Upper lobe of right lung (tissue), 1 donor: ENCODE measurements around the gene SLC39A11. TPM values are rescaled to one million over a fixed set of nuclear protein-coding genes. Genes with fewer than 3 reads are reported as not detected.
"Not testable (repeated sequence)": the region's sequence is repeated elsewhere in the genome, so short reads cannot be mapped to it uniquely, and the experiment has no call there.

Experiments used
- ATAC-seq: fragments of 200-7000 bp; cut with Tn5 transposase; one replicate; pipeline ENCODE4 v1.9.1; 2020; ENCODE audit warnings: mild to moderate bottlenecking, moderate library complexity
- DNase-seq: peaks from one replicate; pipeline ENCODE4 v3.0.0-alpha.2; 2020
- H3K27ac ChIP-seq: fragments of 200-600 bp; one replicate; pipeline ENCODE4 v1.8.0; 2022
- H3K27me3 ChIP-seq: fragments of 200-600 bp; one replicate; pipeline ENCODE4 v1.8.0; 2022; ENCODE audit warnings: mild to moderate bottlenecking
- H3K36me3 ChIP-seq: fragments of 200-600 bp; one replicate; pipeline ENCODE4 v1.8.0; 2022
- H3K4me1 ChIP-seq: fragments of 200-600 bp; one replicate; pipeline ENCODE4 v1.8.0; 2022
- H3K4me3 ChIP-seq: fragments of 200-600 bp; one replicate; pipeline ENCODE4 v1.8.0; 2022; ENCODE audit warnings: mild to moderate bottlenecking
- H3K9me3 ChIP-seq: fragments of 200-600 bp; one replicate; pipeline ENCODE4 v1.8.0; 2022
- intact Hi-C: fragments of 100-400 bp; cut with DNase I; formaldehyde crosslinking; loops from one replicate; pipeline ENCODE4 v1.11.0; 2022
- total RNA-seq: library from RNA; stranded (reverse); fragmentation: NEBNext Ultra II Directional; extraction: Animal tissue kit (Norgen Biotek cat#: 25700); gene quantifications from one replicate; pipeline ENCODE4 v1.2.1, GENCODE V29; 2021
- TF ChIP-seq, protein P1 (sequence below): fragments of 200-600 bp; IDR thresholded peaks from one replicate; pipeline ENCODE4 v1.8.0; 2022; ENCODE audit warnings: antibody characterized with exemption
- donor health status: DM: no; HTN: yes; CAD: no; lungs with severe emphysema.

SLC39A11 gene
- total RNA-seq, 1 donor from 2014 or later, result 33.7 TPM

DNA sequence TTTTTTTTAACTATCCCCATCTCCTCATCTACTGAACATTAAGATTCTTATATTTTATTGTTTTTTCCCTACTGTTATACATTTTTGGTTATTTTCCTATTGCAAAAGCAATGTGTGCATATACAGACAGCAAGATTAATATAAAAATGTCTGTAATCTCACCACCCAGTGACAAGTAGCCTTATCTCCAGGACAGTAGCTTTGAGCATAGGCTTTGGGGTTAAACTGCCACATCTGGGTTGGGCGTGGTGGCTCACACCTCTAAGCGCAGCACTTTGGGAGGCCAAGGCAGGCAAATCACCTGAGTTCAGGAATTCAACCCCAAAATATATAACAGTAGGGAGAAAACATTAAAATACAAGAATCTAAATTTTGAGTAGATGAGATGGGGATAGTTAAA, 44.9 kb upstream of the SLC39A11 start:
- Histone ChIP-seq H3K36me3 (no peaks in the 10 kb centered on the region), H3K27me3 (no peaks in the 10 kb centered on the region), H3K4me3 (no peak overlapping the region), H3K27ac (no peak overlapping the region), H3K9me3 (no peaks in the 10 kb centered on the region), H3K4me1 (no peaks in the 10 kb centered on the region)
- intact Hi-C loops, result no loop called here
- ATAC-seq (no peak), DNase-seq (no peak)
- TF ChIP-seq, protein P1, sequence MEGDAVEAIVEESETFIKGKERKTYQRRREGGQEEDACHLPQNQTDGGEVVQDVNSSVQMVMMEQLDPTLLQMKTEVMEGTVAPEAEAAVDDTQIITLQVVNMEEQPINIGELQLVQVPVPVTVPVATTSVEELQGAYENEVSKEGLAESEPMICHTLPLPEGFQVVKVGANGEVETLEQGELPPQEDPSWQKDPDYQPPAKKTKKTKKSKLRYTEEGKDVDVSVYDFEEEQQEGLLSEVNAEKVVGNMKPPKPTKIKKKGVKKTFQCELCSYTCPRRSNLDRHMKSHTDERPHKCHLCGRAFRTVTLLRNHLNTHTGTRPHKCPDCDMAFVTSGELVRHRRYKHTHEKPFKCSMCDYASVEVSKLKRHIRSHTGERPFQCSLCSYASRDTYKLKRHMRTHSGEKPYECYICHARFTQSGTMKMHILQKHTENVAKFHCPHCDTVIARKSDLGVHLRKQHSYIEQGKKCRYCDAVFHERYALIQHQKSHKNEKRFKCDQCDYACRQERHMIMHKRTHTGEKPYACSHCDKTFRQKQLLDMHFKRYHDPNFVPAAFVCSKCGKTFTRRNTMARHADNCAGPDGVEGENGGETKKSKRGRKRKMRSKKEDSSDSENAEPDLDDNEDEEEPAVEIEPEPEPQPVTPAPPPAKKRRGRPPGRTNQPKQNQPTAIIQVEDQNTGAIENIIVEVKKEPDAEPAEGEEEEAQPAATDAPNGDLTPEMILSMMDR, result no peak

DNA sequence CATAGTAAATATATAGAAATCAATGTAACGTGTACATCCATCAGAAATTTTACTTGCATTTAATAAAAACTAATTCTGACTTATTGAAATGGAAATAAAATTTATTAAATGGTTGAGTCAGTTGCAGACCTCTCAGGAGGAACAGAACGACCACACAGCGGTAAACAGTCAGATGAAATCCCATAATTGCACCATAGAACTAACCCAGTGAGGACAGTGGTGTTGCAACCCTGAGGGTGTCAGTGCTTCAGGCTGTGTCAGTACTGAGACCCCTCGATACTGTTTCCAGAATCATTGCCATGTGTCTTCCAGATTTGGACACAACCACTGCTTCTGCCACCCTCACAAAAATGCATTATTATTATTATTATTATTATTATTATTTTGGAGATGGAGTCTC, 43.3 kb upstream of the SLC39A11 start:
- Histone ChIP-seq H3K9me3 (no peaks in the 10 kb centered on the region), H3K27ac (no peak overlapping the region), H3K4me1 (no peaks in the 10 kb centered on the region), H3K27me3 (no peaks in the 10 kb centered on the region), H3K36me3 (no peaks in the 10 kb centered on the region), H3K4me3 (no peak overlapping the region)
- ATAC-seq (peak; percentile 73), DNase-seq (no peak)
- intact Hi-C loops, result no loop called here
- TF ChIP-seq, protein P1, result no peak

DNA sequence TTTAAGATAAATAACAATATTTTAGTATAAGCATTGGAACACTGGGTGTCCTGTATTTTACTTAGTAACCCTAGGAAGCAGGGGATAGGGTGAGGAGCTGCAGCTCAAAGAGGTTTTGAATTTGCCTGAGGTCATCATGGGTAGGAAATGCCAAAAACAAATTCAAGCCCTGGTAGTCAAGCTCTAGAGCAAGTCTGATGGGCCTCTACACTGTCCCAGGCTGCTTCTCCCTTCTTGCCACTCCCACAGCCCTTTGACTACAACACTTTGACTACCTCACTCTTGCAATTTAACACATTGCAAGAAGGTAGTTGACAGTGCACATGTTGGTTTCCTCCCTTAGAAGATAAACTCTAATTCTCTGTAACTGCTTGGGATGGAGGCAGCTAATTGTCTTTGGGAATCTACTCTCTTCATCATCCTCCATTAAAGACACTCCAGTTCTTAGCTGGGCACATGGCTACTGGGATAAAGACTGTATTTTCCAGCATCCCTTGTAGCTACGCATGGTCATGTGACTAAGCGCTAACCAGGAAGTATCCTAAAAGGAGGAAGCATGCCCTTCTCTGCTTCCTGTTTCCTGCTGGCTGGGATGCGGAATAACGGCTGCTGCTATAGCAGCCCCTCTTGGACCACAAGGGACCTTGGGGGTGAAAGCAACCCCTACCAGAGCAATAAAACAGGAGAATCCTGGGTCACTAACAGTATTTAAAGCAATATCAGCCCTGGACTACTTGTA, 41.6 kb upstream of the SLC39A11 start:
- H3K4me3 ChIP-seq, result no peak overlapping the region
- H3K27ac ChIP-seq, result no peak overlapping the region
- no peak for DNase-seq
- H3K4me1 ChIP-seq, result no peaks in the 10 kb centered on the region
- TF ChIP-seq, protein P1, result no peak
- ATAC-seq, result peak; percentile 79
- H3K36me3 ChIP-seq, result no peaks in the 10 kb centered on the region
- no peaks in the 10 kb centered on the region for H3K27me3 ChIP-seq
- intact Hi-C loops, result no loop called here
- H3K9me3 ChIP-seq, result no peaks in the 10 kb centered on the region

DNA sequence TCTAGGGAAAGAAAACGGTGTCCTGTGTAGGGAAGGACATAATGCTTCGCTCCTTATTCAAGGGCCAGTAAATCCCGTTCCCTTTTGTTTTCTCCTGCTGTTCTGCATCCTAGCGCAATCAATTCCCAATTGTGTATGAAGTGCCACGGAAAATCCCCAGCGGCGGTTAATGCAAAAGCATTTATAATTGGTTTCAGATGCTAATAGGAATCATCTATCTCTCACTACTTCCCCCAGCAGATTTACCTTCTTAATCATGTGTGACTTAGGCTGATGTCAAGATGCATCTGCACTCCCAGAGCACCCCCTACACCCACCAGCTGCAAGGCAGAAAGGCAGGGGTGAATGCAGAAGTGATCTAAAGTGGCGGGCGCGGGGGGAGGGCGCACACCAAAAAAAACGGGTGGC, 39.6 kb upstream of the SLC39A11 start:
- intact Hi-C loops, result no loop called here
- ATAC-seq (no peak), DNase-seq (no peak)
- no peaks in the 10 kb centered on the region for H3K36me3 ChIP-seq
- H3K4me1 ChIP-seq, result no peaks in the 10 kb centered on the region
- no peak overlapping the region for H3K4me3 ChIP-seq
- no peaks in the 10 kb centered on the region for H3K27me3 ChIP-seq
- TF ChIP-seq, protein P1, result no peak
- H3K27ac ChIP-seq, result no peak overlapping the region
- no peaks in the 10 kb centered on the region for H3K9me3 ChIP-seq

DNA sequence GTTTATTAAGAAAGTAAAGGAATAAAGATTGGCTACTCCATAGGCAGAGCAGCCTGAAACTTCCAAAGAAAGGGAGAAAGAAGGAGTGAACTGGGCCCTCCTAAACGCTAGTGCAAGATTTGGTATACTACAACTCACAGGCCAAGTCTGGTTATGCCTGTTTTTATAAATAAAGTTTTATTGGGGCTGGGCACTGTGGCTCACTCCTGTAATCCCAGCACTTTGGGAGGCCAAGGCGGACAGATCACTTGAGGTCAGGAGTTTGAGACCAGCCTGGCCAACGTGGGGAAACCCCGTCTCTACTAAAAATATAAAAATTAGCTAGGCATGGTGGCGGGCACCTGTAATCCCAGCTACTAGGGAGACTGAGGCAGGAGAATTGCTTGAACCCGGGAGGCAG, 39.0 kb upstream of the SLC39A11 start:
- H3K27me3 ChIP-seq, ATAC-seq, H3K4me1 ChIP-seq, H3K4me3 ChIP-seq, H3K36me3 ChIP-seq, H3K27ac ChIP-seq, intact Hi-C loops, H3K9me3 ChIP-seq, DNase-seq: not testable (repeated sequence)

DNA sequence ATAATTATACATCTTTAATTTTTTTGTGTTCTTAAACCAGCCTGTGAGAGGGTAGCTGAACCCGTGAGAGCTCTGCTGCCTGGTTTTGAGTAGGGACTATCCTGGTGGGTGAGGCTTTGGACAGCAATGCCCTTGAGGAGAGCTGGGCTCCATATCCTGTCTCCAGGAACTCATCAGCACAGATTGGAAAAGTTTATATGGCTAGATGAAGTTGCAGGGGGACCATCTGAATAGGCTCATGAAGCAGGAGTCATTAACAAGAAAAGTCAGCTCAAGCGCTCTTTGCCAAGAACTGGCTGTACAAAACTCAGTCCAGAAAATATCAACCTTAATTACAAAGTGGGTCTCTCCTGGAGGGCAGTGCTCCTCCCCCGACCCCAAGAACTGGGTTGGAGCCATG, 38.5 kb upstream of the SLC39A11 start:
- Histone ChIP-seq H3K9me3 (no peaks in the 10 kb centered on the region), H3K4me3 (no peak overlapping the region), H3K27me3 (no peaks in the 10 kb centered on the region), H3K36me3 (no peaks in the 10 kb centered on the region), H3K27ac (no peak overlapping the region), H3K4me1 (no peaks in the 10 kb centered on the region)
- DNase-seq (no peak), ATAC-seq (no peak)
- TF ChIP-seq, protein P1, result no peak
- intact Hi-C loops, result no loop called here
